ENCODE results near the gene PKDCC. TPM values are rescaled to one million over a fixed set of nuclear protein-coding genes. Genes with fewer than 3 reads are reported as not detected.
"Not testable (repeated sequence)": the region's sequence is repeated elsewhere in the genome, so short reads cannot be mapped to it uniquely, and the experiment has no call there.

PKDCC gene
- total RNA-seq, 1 experiment from 2014 or later, result 14.8 TPM

DNA sequence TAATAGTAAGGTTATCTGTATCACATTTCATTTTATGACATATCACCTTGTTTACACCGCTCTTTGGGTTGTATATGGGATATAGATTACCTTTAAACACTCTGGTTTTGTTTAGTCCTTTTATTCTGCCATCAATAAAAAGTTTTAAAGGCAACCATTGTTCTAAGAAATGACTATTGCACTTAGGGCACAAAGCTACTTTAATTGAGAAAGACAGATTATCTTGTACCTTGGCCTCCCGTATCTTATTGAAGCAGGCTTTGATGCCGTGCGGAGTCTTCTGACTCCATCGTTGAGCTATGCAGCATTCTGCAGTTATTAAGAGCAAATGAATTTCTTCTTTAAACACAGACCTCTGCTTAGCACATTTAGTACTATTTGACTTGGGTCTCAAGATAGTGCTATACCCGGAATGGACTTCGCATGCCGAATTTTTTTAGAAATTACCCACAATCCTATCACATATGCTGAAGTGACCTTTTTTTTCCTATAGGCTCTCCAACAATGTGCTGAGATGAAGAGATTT is 16.7 kb downstream of the PKDCC start:
- Histone ChIP-seq H3K4me3 (ENCODE audit: low read depth in 2 of 2, low read length in 2 of 2) (no peak overlapping the region), H3K36me3 (ENCODE audit: control insufficient read depth, insufficient read depth, low read length) (no peaks in the 10 kb centered on the region), H3K9me3 (ENCODE audit: control insufficient read depth, insufficient read depth, low read depth, low read length) (no peaks in the 10 kb centered on the region), H3K27ac (ENCODE audit: low read length) (peak overlapping the region; percentile 9; the same call in 1 of the 2 replicates), H3K4me1 (ENCODE audit: control insufficient read depth, insufficient read depth, low read length) (peaks cover 7% of the 10 kb centered on the region), H3K27me3 (ENCODE audit: control insufficient read depth, insufficient read depth, low read length) (no peaks in the 10 kb centered on the region)
- TF ChIP-seq TCF7L2 (IDR thresholded peaks at IDR 0.05; ENCODE audit: low read depth, low read length), result peak; percentile 85
- no peak for TF ChIP-seq POLR2AphosphoS5 (IDR thresholded peaks at IDR 0.05; ENCODE audit: low read depth, low read length)
- in situ Hi-C loops (cut with HindIII; ENCODE audit: low pct_unique_long_range_greater_than_20kb, low sequenced_read_pairs), result no loop called here
- POLR2A ChIA-PET, result no interaction called here
- BruUV-seq (replicated peaks), result no TSS peak
- DNase-seq (ENCODE audit: low read depth, low spot score) (no peak), ATAC-seq (peak; percentile 76)
- intact Hi-C loops (cut with micrococcal nuclease; ENCODE audit: unreplicated experiment), result no loop called here
- CTCF ChIA-PET, result interaction anchor here (0.6 kb wide), 1 partner anchor 179 kb away, joined by 3 read pairs; no protein-coding TSS in a partner anchor

DNA sequence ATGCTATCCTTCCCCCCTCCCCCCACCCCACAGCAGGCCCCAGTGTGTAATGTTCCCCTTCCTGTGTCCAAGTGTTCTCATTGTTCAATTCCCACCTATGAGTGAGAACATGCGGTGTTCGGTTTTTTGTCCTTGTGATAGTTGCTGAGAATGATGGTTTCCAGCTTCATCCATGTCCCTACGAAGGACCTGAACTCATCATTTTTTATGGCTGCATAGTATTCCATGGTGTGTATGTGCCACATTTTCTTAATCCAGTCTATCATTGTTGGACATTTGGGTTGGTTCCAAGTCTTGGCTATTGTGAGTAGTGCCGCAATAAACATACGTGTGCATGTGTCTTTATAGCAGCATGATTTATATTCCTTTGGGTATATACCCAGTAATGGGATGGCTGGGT is 17.9 kb downstream of the PKDCC start:
- H3K4me1 ChIP-seq (ENCODE audit: control insufficient read depth, insufficient read depth, low read length); POLR2A ChIA-PET; ATAC-seq; H3K27me3 ChIP-seq (ENCODE audit: control insufficient read depth, insufficient read depth, low read length); H3K4me3 ChIP-seq (ENCODE audit: low read depth in 2 of 2, low read length in 2 of 2); H3K36me3 ChIP-seq (ENCODE audit: control insufficient read depth, insufficient read depth, low read length); H3K9me3 ChIP-seq (ENCODE audit: control insufficient read depth, insufficient read depth, low read depth, low read length); CTCF ChIA-PET; DNase-seq (ENCODE audit: low read depth, low spot score); BruUV-seq (replicated peaks); H3K27ac ChIP-seq (ENCODE audit: low read length); intact Hi-C loops (cut with micrococcal nuclease; ENCODE audit: unreplicated experiment); in situ Hi-C loops (cut with HindIII; ENCODE audit: low pct_unique_long_range_greater_than_20kb, low sequenced_read_pairs): not testable (repeated sequence)

DNA sequence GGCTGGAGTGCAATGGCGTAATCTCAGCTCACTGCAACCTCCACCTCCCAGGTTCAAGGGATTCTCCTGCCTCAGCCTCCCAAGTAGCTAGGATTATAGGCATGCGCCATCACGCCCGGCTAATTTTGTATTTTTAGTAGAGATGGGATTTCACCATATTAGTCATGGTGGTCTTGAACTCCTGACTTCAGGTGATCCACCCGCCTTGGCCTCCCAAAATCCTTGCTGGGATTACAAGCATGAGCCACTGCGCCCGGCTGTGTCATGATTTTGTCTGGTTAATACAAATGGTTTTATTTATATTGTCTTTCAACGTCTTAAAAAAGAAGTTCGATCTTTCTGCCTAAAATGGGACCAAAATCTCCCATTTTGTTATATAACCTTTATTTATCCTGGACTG is 19.2 kb downstream of the PKDCC start:
- BruUV-seq (replicated peaks); in situ Hi-C loops (cut with HindIII; ENCODE audit: low pct_unique_long_range_greater_than_20kb, low sequenced_read_pairs); DNase-seq (ENCODE audit: low read depth, low spot score); intact Hi-C loops (cut with micrococcal nuclease; ENCODE audit: unreplicated experiment); H3K36me3 ChIP-seq (ENCODE audit: control insufficient read depth, insufficient read depth, low read length); H3K27me3 ChIP-seq (ENCODE audit: control insufficient read depth, insufficient read depth, low read length); H3K9me3 ChIP-seq (ENCODE audit: control insufficient read depth, insufficient read depth, low read depth, low read length); H3K27ac ChIP-seq (ENCODE audit: low read length); CTCF ChIA-PET; H3K4me1 ChIP-seq (ENCODE audit: control insufficient read depth, insufficient read depth, low read length); POLR2A ChIA-PET; ATAC-seq; H3K4me3 ChIP-seq (ENCODE audit: low read depth in 2 of 2, low read length in 2 of 2): not testable (repeated sequence)

DNA sequence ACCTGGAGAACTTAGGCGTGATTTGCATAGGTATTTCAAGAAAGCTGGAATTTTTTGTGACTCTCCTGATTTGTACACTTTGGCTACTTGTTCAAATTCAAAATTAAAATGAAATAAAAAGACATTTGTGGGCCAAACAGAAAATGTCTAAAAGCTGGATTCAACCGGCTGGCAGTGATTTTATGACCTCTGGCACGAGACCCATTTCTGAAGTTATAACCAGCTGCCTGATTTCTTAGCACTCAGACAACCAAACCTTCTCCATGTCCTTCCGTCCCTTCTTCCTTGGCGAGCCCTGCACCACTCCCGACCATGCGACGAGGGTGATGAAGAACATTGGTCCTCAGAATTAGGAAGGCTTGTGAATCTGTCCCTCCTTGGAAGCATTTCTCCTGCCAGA is 19.7 kb downstream of the PKDCC start:
- POLR2A ChIA-PET, result no interaction called here
- Histone ChIP-seq H3K4me1 (ENCODE audit: control insufficient read depth, insufficient read depth, low read length) (peaks cover 7% of the 10 kb centered on the region), H3K4me3 (ENCODE audit: low read depth in 2 of 2, low read length in 2 of 2) (no peak overlapping the region), H3K27ac (ENCODE audit: low read length) (no peak overlapping the region), H3K36me3 (ENCODE audit: control insufficient read depth, insufficient read depth, low read length) (no peaks in the 10 kb centered on the region), H3K9me3 (ENCODE audit: control insufficient read depth, insufficient read depth, low read depth, low read length) (no peaks in the 10 kb centered on the region), H3K27me3 (ENCODE audit: control insufficient read depth, insufficient read depth, low read length) (no peaks in the 10 kb centered on the region)
- in situ Hi-C loops (cut with HindIII; ENCODE audit: low pct_unique_long_range_greater_than_20kb, low sequenced_read_pairs), result no loop called here
- intact Hi-C loops (cut with micrococcal nuclease; ENCODE audit: unreplicated experiment), result no loop called here
- DNase-seq (ENCODE audit: low read depth, low spot score) (no peak), ATAC-seq (no peak)
- CTCF ChIA-PET, result no interaction called here
- BruUV-seq (replicated peaks), result no TSS peak
- TF ChIP-seq POLR2AphosphoS5 (IDR thresholded peaks at IDR 0.05; ENCODE audit: low read depth, low read length) (no peak), TCF7L2 (IDR thresholded peaks at IDR 0.05; ENCODE audit: low read depth, low read length) (no peak), SIN3A (IDR thresholded peaks at IDR 0.05; ENCODE audit: borderline replicate concordance, insufficient read depth, low read depth, low read length) (no peak)
- TF ChIP-seq, protein P1, sequence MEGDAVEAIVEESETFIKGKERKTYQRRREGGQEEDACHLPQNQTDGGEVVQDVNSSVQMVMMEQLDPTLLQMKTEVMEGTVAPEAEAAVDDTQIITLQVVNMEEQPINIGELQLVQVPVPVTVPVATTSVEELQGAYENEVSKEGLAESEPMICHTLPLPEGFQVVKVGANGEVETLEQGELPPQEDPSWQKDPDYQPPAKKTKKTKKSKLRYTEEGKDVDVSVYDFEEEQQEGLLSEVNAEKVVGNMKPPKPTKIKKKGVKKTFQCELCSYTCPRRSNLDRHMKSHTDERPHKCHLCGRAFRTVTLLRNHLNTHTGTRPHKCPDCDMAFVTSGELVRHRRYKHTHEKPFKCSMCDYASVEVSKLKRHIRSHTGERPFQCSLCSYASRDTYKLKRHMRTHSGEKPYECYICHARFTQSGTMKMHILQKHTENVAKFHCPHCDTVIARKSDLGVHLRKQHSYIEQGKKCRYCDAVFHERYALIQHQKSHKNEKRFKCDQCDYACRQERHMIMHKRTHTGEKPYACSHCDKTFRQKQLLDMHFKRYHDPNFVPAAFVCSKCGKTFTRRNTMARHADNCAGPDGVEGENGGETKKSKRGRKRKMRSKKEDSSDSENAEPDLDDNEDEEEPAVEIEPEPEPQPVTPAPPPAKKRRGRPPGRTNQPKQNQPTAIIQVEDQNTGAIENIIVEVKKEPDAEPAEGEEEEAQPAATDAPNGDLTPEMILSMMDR (IDR thresholded peaks at IDR 0.05), result no peak
- TF ChIP-seq, protein P2, sequence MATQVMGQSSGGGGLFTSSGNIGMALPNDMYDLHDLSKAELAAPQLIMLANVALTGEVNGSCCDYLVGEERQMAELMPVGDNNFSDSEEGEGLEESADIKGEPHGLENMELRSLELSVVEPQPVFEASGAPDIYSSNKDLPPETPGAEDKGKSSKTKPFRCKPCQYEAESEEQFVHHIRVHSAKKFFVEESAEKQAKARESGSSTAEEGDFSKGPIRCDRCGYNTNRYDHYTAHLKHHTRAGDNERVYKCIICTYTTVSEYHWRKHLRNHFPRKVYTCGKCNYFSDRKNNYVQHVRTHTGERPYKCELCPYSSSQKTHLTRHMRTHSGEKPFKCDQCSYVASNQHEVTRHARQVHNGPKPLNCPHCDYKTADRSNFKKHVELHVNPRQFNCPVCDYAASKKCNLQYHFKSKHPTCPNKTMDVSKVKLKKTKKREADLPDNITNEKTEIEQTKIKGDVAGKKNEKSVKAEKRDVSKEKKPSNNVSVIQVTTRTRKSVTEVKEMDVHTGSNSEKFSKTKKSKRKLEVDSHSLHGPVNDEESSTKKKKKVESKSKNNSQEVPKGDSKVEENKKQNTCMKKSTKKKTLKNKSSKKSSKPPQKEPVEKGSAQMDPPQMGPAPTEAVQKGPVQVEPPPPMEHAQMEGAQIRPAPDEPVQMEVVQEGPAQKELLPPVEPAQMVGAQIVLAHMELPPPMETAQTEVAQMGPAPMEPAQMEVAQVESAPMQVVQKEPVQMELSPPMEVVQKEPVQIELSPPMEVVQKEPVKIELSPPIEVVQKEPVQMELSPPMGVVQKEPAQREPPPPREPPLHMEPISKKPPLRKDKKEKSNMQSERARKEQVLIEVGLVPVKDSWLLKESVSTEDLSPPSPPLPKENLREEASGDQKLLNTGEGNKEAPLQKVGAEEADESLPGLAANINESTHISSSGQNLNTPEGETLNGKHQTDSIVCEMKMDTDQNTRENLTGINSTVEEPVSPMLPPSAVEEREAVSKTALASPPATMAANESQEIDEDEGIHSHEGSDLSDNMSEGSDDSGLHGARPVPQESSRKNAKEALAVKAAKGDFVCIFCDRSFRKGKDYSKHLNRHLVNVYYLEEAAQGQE (IDR thresholded peaks at IDR 0.05; ENCODE audit: insufficient read depth in 1 of 2, low read depth in 2 of 2, low read length in 1 of 2), result no peak

Measured in Panc1 (cell line).